Measurements from ENCODE around the gene SH3D19. TPM values are rescaled to one million over a fixed set of nuclear protein-coding genes. Genes with fewer than 3 reads are reported as not detected.

Gene SH3D19
- total and polyA plus RNA-seq, 2 of the 4 experiments (the other 2 are of a cell fraction) = 14.4 to 27.2 TPM

- Histone ChIP-seq H3K27ac (ENCODE audit: insufficient read depth, low read length) (peak overlapping the region; percentile 68; the same call in 1 of the 2 replicates), H3K4me3 (ENCODE audit: insufficient read depth, low read depth, low read length) (peak overlapping the region; percentile 20; the same call in 1 of the 2 replicates), H3K18ac (ENCODE audit: low read depth, low read length) (peak overlapping the region; percentile 89), H3K56ac (ENCODE audit: extremely low read depth, insufficient read depth, low read length) (no peak overlapping the region), H4K91ac (ENCODE audit: insufficient read depth, low read depth, low read length) (no peak overlapping the region), H3K9ac (ENCODE audit: low read depth, low read length) (no peak overlapping the region), H2AK5ac (ENCODE audit: low read depth, low read length) (no peak overlapping the region), H3K4me2 (ENCODE audit: low read depth, low read length) (peak overlapping the region; percentile 91), H2BK120ac (ENCODE audit: low read depth, low read length) (peak overlapping the region; percentile 9), H3K23ac (ENCODE audit: low read depth, low read length) (no peak overlapping the region), H3K9me3 (ENCODE audit: control insufficient read depth, insufficient read depth, low read length) (no peaks in the 10 kb centered on the region), H2BK15ac (ENCODE audit: low read depth, low read length) (0 out of 3 replicates have a peak overlapping the region, but pooled peaks have one; percentile 1), H3K14ac (replicated peaks; ENCODE audit: low read depth, low read length) (no peak overlapping the region), H3K79me1 (ENCODE audit: low read depth in 1 of 2, low read length in 2 of 2) (no peaks in the 10 kb centered on the region), H2BK5ac (ENCODE audit: low read depth, low read length, poor library complexity, severe bottlenecking) (peak overlapping the region; percentile 56), H3K4ac (ENCODE audit: low read depth, low read length) (peak overlapping the region; percentile 42), H2AK9ac (replicated peaks; ENCODE audit: low read depth, low read length, poor library complexity) (no peak overlapping the region), H4K5ac (ENCODE audit: low read depth, low read length) (peak overlapping the region; percentile 88), H2BK20ac (ENCODE audit: low read depth, low read length) (peak overlapping the region; percentile 40), H3K9me1 (ENCODE audit: insufficient read depth, low read length) (no peaks in the 10 kb centered on the region), H4K20me1 (ENCODE audit: insufficient read depth, low read length) (no peaks in the 10 kb centered on the region), H3K36me3 (ENCODE audit: control insufficient read depth, insufficient read depth, low read length) (no peaks in the 10 kb centered on the region; the same call in 1 of the 2 replicates), H3K27me3 (ENCODE audit: control insufficient read depth, insufficient read depth, low read length) (no peaks in the 10 kb centered on the region), H2AFZ (replicated peaks; ENCODE audit: low read length, poor library complexity) (peak overlapping the region; percentile 73), H4K8ac (ENCODE audit: low read depth in 2 of 2, low read length in 2 of 2) (peak overlapping the region in 1 of 2 experiments; percentile 56; a peak in 2 of 4 replicates), H3K4me1 (ENCODE audit: control insufficient read depth, insufficient read depth, low read length) (peaks cover 4% of the 10 kb centered on the region)
- POLR2A ChIA-PET (ENCODE audit: unreplicated experiment) = no interaction called here
- no TSS peak for BruUV-seq (replicated peaks)
- intact Hi-C loops (cut with micrococcal nuclease) = loop anchor here (2.0 kb wide), 1 partner anchor 59 kb away; no protein-coding TSS in a partner anchor
- TF ChIP-seq RFX5 (IDR thresholded peaks at IDR 0.05; ENCODE audit: low read depth, low read length) = no peak
- TF ChIP-seq BHLHE40 (IDR thresholded peaks at IDR 0.05; ENCODE audit: low read depth, low read length) = no peak
- no peak for TF ChIP-seq CHD1 (IDR thresholded peaks at IDR 0.05; ENCODE audit: low read depth, low read length)
- no peak for TF ChIP-seq MAZ (IDR thresholded peaks at IDR 0.05; ENCODE audit: borderline replicate concordance, low read depth, low read length)
- no peak for TF ChIP-seq MXI1 (IDR thresholded peaks at IDR 0.05; ENCODE audit: borderline replicate concordance, low read depth, low read length)
- WGBS, 2 experiments (ENCODE audit: extremely low coverage in 2 of 2, insufficient read length in 1 of 2) = no CpG with 5 or more reads among the region's 3 CpGs
- DNase-seq (peak; percentile 78), ATAC-seq (ENCODE audit: low read depth) (peak; percentile 79)
- dilution Hi-C loops (cut with HindIII; ENCODE audit: low sequenced_read_pairs, unreplicated experiment) = no loop called here
- in situ Hi-C loops (cut with MboI; ENCODE audit: low sequenced_read_pairs) = no loop called here
- CTCF ChIA-PET = no interaction called here
Measured at GRCh38 chr4:151227731-151228130, 97.7 kb downstream of the SH3D19 start.
